HEK293 (cell line): ENCODE data around the gene FXYD1.

ENCODE experiments used
- CTCF ChIA-PET: fragments of 350-600 bp; formaldehyde crosslinking; extraction: SDS; loops from one replicate; lab custom pipeline; 2021; ENCODE audit warnings: antibody characterized with exemption; lab: Yijun Ruan, JAX
- POLR2A ChIA-PET: fragments of 300-600 bp; formaldehyde crosslinking; extraction: SDS; loops from one replicate; lab custom pipeline; 2020; ENCODE audit warnings: antibody characterized with exemption, inconsistent platforms; lab: Yijun Ruan, JAX
- H3K27ac ChIP-seq: fragments of 200-500 bp; sonication (Bioruptor generic); 2 replicates; pipeline ENCODE4 v1.5.1; 2014; ENCODE audit warnings: low read depth, low read length, control low read depth, inconsistent platforms; ENCODE audit errors: extremely low read depth
- H3K36me3 ChIP-seq, 2 experiments: fragments of 200-500 bp in 1 of 2; sonication (Bioruptor generic) in 1 of 2; 1 replicate in 1 of 2; 2 replicates in 1 of 2; pipeline ENCODE4 v1.5.1; 2014 to 2017; ENCODE audit warnings: inconsistent platforms in 2 of 2, low read length in 2 of 2; ENCODE audit not compliant: control insufficient read depth in 2 of 2, insufficient read depth in 1 of 2
- H3K4me1 ChIP-seq: fragments of 200-500 bp; sonication (Bioruptor generic); 2 replicates; pipeline ENCODE4 v1.5.1; 2014; ENCODE audit warnings: mild to moderate bottlenecking, low read length, inconsistent platforms; ENCODE audit not compliant: control insufficient read depth, insufficient read depth
- H3K4me3 ChIP-seq: 2 replicates; pipeline ENCODE4 v1.5.1; 2011; ENCODE audit warnings: low read depth, mild to moderate bottlenecking, control low read depth, low read length, moderate library complexity
- H3K9me3 ChIP-seq: fragments of 200-500 bp; sonication (Bioruptor generic); 2 replicates; pipeline ENCODE4 v1.5.1; 2014; ENCODE audit warnings: low read depth, low read length, inconsistent platforms; ENCODE audit not compliant: control insufficient read depth, insufficient read depth
- OVOL3 ChIP-seq: fragments of 450-650 bp; formaldehyde crosslinking; IDR thresholded peaks from 2 replicates; pipeline ENCODE4 v1.5.1; 2016; ENCODE audit warnings: missing biosample characterization, missing genetic modification characterization
- SETDB1 ChIP-seq: IDR thresholded peaks from one replicate; pipeline ENCODE4 v1.6.1; 2017; ENCODE audit warnings: mild to moderate bottlenecking, low read length, moderate library complexity, mixed read lengths; ENCODE audit not compliant: insufficient read length
- ZNF398 ChIP-seq: fragments of 450-650 bp; formaldehyde crosslinking; IDR thresholded peaks from 2 replicates; pipeline ENCODE4 v1.5.1; 2017; ENCODE audit warnings: missing biosample characterization, missing genetic modification characterization
- ZNF514 ChIP-seq: fragments of 450-650 bp; formaldehyde crosslinking; IDR thresholded peaks from 2 replicates; pipeline ENCODE4 v1.5.1; 2016; ENCODE audit warnings: missing biosample characterization, missing genetic modification characterization
- ZNF518A ChIP-seq: fragments of 450-650 bp; formaldehyde crosslinking; conservative IDR thresholded peaks from 2 replicates; pipeline ENCODE4 v1.5.1; 2016; ENCODE audit warnings: low read depth, missing biosample characterization, missing genetic modification characterization
- ZNF610 ChIP-seq: fragments of 450-650 bp; formaldehyde crosslinking; IDR thresholded peaks from 2 replicates; pipeline ENCODE4 v1.5.1; 2016; ENCODE audit warnings: missing biosample characterization, missing genetic modification characterization, borderline replicate concordance
- TF ChIP-seq, protein P1 (sequence below): fragments of 450-650 bp; formaldehyde crosslinking; IDR thresholded peaks from 2 replicates; pipeline ENCODE4 v1.5.1; 2016; ENCODE audit warnings: missing biosample characterization, missing genetic modification characterization
- TF ChIP-seq, protein P2 (sequence below): fragments of 450-650 bp; formaldehyde crosslinking; IDR thresholded peaks from 2 replicates; pipeline ENCODE4 v1.5.1; 2016; ENCODE audit warnings: missing biosample characterization, missing genetic modification characterization

Gene FXYD1

DNA sequence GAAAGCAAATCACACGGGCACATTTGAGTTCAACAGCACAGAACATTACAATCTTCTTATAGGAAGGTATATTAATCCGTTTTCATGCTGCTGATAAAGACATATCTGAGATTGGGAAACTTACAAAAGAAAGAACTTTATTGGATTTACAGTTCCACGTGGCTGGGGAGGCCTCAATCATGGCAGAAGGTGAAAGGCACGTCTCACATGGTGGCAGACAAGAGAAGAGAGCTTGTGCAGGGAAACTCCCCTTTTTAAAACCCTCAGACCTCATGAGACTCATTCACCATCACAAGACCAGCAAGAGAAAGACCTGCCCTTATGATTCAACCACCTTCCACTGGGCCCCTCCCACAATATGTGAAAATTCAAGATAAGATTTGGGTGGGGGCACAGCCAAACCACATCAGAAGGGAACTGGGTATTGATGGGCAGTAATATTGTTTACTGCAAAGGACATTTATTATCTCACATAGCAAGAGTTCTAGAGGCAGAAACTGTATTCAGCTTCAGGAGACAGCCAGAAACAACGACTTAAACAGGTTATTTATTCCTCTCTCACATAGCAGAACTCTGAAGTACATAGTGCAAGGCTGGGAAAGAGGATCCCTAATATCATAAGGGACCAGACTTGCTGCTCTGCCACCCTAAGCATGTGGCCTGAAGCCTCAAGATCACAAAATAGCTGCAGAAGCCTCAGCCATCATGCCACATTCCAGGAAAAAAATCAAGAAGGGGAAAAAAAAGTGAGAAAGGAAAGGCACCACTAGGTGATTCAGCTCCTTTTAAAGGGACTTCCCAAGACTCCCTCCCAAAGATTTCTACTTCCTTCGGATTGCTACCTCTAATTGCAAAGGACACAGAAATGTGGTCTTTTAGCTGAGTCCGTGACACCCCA, 39.0 kb downstream of the FXYD1 start:
- ChIA-PET CTCF (interaction anchor here (0.6 to 4.2 kb wide), 5 partner anchors 11 to 133 kb away, joined by 3 to 32 read pairs (median 4); no protein-coding TSS in a partner anchor), POLR2A (no interaction called here)

DNA sequence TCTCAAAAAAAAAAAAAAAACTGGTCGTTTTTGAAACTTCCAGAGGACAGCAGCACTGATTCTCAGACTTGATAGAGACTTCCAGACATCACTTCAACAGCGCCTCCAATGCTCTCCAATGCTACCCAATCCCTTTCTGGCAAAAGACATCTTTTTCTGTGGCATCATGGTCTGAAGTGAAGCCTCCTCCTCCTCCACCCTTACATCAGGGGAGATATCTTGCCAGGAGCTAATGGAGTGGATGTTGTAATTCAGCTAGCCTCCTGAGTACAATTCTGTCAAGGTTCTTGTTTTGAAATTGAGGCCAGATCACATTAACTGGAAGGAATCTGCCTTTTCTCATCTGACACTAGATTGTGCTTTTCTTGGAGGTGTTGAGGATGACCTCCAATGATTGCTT, 40.1 kb downstream of the FXYD1 start:
- ChIA-PET POLR2A (no interaction called here), CTCF (interaction anchor here (0.6 to 4.2 kb wide), 8 partner anchors 10 to 113 kb away, joined by 3 to 32 read pairs (median 4); no protein-coding TSS in a partner anchor)
- TF ChIP-seq ZNF610 (tag by site-specific recombination) (no peak), OVOL3 (no peak), ZNF514 (tag by site-specific recombination) (no peak), ZNF398 (tag by site-specific recombination) (0 out of 2 replicates have a peak, but pooled peaks have one; percentile 5)
- TF ChIP-seq, protein P1, sequence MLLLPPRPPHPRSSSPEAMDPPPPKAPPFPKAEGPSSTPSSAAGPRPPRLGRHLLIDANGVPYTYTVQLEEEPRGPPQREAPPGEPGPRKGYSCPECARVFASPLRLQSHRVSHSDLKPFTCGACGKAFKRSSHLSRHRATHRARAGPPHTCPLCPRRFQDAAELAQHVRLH (tag by site-specific recombination): no peak
- TF ChIP-seq, all 188 proteins: peak for 1

More for the DNA sequence above, 39.0 kb downstream of the FXYD1 start:
- TF ChIP-seq, protein P2, sequence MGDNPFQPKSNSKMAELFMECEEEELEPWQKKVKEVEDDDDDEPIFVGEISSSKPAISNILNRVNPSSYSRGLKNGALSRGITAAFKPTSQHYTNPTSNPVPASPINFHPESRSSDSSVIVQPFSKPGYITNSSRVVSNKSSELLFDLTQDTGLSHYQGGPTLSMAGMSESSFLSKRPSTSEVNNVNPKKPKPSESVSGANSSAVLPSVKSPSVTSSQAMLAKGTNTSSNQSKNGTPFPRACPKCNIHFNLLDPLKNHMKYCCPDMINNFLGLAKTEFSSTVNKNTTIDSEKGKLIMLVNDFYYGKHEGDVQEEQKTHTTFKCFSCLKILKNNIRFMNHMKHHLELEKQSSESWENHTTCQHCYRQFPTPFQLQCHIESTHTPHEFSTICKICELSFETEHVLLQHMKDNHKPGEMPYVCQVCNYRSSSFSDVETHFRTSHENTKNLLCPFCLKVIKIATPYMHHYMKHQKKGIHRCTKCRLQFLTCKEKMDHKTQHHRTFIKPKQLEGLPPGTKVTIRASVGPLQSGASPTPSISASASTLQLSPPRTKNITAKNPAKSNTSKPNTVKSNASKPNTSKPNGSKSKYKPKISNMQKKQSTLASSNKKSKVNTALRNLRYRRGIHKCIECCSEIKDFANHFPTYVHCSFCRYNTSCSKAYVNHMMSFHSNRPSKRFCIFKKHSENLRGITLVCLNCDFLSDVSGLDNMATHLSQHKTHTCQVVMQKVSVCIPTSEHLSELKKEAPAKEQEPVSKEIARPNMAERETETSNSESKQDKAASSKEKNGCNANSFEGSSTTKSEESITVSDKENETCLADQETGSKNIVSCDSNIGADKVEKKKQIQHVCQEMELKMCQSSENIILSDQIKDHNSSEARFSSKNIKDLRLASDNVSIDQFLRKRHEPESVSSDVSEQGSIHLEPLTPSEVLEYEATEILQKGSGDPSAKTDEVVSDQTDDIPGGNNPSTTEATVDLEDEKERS: 0 out of 2 replicates have a peak, but pooled peaks have one; percentile 73
- TF ChIP-seq, protein P1 (tag by site-specific recombination): 0 out of 2 replicates have a peak, but pooled peaks have one; percentile 44
- TF ChIP-seq SETDB1 (peak; percentile 67), ZNF518A (no peak)
- Histone ChIP-seq H3K27ac (no peak overlapping the region), H3K36me3 (no peaks in the 10 kb centered on the region), H3K9me3 (no peaks in the 10 kb centered on the region), H3K4me1 (no peaks in the 10 kb centered on the region), H3K4me3 (no peak overlapping the region)

More for the DNA sequence above, 40.1 kb downstream of the FXYD1 start:
- no peak overlapping the region for H3K4me3 ChIP-seq
- H3K36me3 ChIP-seq: no peaks in the 10 kb centered on the region
- H3K27ac ChIP-seq: no peak overlapping the region
- H3K4me1 ChIP-seq: no peaks in the 10 kb centered on the region
- no peaks in the 10 kb centered on the region for H3K9me3 ChIP-seq
